Adrenal gland (tissue), 12 donors: ENCODE measurements around the gene THSD4. TPM values are rescaled to one million over a fixed set of nuclear protein-coding genes. Genes with fewer than 3 reads are reported as not detected.

Experiments used
- DNase-seq, 7 donors: peaks; one replicate each; pipeline ENCODE4 v3.0.0-alpha.2; 2019 to 2020
- H3K27ac ChIP-seq, 5 donors: fragments of 200-600 bp; sonication (generic) in 4 of 5; 1 replicate in 3 of 5; 2 replicates in 2 of 5; pipeline versions ENCODE4 v1.5.1 to v1.8.0; 2016 to 2020; ENCODE audit warnings: mild to moderate bottlenecking in 1 of 5
- H3K27me3 ChIP-seq: fragments of 200-600 bp; 2 replicates; pipeline ENCODE4 v1.8.0; 2021
- H3K36me3 ChIP-seq, 2 donors: fragments of 200-600 bp; replicated peaks in 1 of 2; 1 replicate in 1 of 2; 2 replicates in 1 of 2; pipeline versions ENCODE4 v1.5.1 to v1.8.0; 2018 to 2022
- H3K4me1 ChIP-seq, 2 donors: fragments of 200-600 bp; replicated peaks in 1 of 2; 1 replicate in 1 of 2; 2 replicates in 1 of 2; pipeline versions ENCODE4 v1.5.1 to v1.8.0; 2018 to 2021
- H3K4me3 ChIP-seq, 4 donors: fragments of 200-600 bp; sonication (generic) in 3 of 4; one replicate each; pipeline ENCODE4 v1.5.1; 2016 to 2018
- H3K9me3 ChIP-seq, 3 donors: fragments of 200-600 bp; sonication (generic) in 1 of 3; replicated peaks in 1 of 3; 1 replicate in 2 of 3; 2 replicates in 1 of 3; pipeline versions ENCODE4 v1.5.1 to v1.8.0; 2016 to 2021
- POLR2A ChIP-seq, 2 donors: fragments of 450-650 bp; IDR thresholded peaks; one replicate each; pipeline ENCODE4 v1.6.1; 2017; ENCODE audit warnings: antibody characterized with exemption in 2 of 2, mild to moderate bottlenecking in 2 of 2, moderate library complexity in 1 of 2
- WGBS, 4 donors: extraction: QIAGEN DNeasy Blood & Tissue Kit in 2 of 4; methylation state at CpG; one replicate each; pipeline versions ENCODE4 v1.1.5 to v1.1.7; 2013 to 2017; 5-methylcytosine and 5-hydroxymethylcytosine counted together
- intact Hi-C, 2 donors: fragments of 100-400 bp; cut with DNase I; formaldehyde crosslinking; loops; one replicate each; pipeline versions ENCODE4 v1.14.1 to v1.15.0; 2022 to 2023
- polyA plus RNA-seq, 3 donors: library from polyadenylated mRNA; stranded (reverse); fragments of 200-250 nt in 2 of 3; fragments of 350-450 nt in 1 of 3; fragmentation: Illumina TruSeq in 1 of 3; extraction: RNeasy Lipid Tissue Mini Kit (QIAGEN cat#74804) in 1 of 3; gene quantifications; one replicate each; pipeline ENCODE4 v1.2.3, GENCODE V29; 2013 to 2014
- total RNA-seq, 9 donors: library from RNA; depleted of rRNA in 4 of 9; stranded (reverse); fragments of >200 nt in 4 of 9; fragments of 120-200 nt in 1 of 9; fragmentation: NEBNext Ultra II Directional in 1 of 9; extraction: Animal tissue kit (Norgen Biotek cat#: 25700) in 1 of 9; gene quantifications; one replicate each; pipeline versions ENCODE4 v1.1.0 to v1.2.4, GENCODE V29; 2013 to 2023
- TF ChIP-seq, protein P1 (sequence below), 6 experiments: fragments of 450-650 bp in 4 of 6; fragments of 200-600 bp in 2 of 6; sonication (generic) in 1 of 6; IDR thresholded peaks; 1 replicate in 5 of 6; 2 replicates in 1 of 6; pipeline versions ENCODE4 v1.5.1 to v1.8.0; 2016 to 2021; ENCODE audit warnings: antibody characterized with exemption in 6 of 6, mild to moderate bottlenecking in 2 of 6, moderate library complexity in 1 of 6
- donor health status: healthy with polysubstance abuse.
- donor health status: Bipolar disorder and iron deficiency.
- donor health status: DM: yes; HTN: yes; CAD: no.
- donor health status: DM: no; HTN: no; CAD: no.
- donor health status: DM: no; HTN: no; CAD: no.
- donor health status: DM: yes; HTN: yes; CAD: no.

THSD4 gene
- total and polyA plus RNA-seq, 12 donors = 5.3 to 53.2 (median 23.2) TPM

DNA sequence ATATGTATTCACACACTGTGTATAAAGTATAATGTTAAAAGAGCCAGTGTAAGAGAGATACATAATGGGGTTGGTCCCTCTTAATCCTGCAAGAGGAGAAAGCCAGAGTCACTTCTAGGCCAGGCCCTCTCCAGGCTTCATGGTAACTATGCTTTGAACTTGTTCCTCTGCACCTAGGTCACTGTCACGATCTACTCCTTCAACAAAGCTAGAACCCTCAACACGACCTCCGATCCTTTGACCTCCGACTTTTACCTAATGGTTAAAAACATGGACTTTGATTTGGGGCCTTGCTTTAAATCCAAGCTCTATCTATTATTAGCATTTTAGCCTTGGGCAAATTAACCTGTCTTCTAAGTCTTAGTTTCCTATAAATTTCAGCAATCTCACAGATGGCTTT, 541.2 kb downstream of the THSD4 start:
- WGBS, 4 donors = 67 to 96% (median 79%) methylated on average over 4 of the region's 4 CpGs
- TF ChIP-seq POLR2A (IDR thresholded peaks at IDR 0.05) = no peak
- TF ChIP-seq, protein P1, sequence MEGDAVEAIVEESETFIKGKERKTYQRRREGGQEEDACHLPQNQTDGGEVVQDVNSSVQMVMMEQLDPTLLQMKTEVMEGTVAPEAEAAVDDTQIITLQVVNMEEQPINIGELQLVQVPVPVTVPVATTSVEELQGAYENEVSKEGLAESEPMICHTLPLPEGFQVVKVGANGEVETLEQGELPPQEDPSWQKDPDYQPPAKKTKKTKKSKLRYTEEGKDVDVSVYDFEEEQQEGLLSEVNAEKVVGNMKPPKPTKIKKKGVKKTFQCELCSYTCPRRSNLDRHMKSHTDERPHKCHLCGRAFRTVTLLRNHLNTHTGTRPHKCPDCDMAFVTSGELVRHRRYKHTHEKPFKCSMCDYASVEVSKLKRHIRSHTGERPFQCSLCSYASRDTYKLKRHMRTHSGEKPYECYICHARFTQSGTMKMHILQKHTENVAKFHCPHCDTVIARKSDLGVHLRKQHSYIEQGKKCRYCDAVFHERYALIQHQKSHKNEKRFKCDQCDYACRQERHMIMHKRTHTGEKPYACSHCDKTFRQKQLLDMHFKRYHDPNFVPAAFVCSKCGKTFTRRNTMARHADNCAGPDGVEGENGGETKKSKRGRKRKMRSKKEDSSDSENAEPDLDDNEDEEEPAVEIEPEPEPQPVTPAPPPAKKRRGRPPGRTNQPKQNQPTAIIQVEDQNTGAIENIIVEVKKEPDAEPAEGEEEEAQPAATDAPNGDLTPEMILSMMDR (IDR thresholded peaks at IDR 0.05) = no peak
- Histone ChIP-seq H3K27me3 (no peaks in the 10 kb centered on the region), H3K4me3 (no peak overlapping the region), H3K36me3 (no peaks in the 10 kb centered on the region), H3K9me3 (no peaks in the 10 kb centered on the region), H3K4me1 (no peaks in the 10 kb centered on the region), H3K27ac (no peak overlapping the region)
- DNase-seq = no peak
- intact Hi-C loops = no loop called here

DNA sequence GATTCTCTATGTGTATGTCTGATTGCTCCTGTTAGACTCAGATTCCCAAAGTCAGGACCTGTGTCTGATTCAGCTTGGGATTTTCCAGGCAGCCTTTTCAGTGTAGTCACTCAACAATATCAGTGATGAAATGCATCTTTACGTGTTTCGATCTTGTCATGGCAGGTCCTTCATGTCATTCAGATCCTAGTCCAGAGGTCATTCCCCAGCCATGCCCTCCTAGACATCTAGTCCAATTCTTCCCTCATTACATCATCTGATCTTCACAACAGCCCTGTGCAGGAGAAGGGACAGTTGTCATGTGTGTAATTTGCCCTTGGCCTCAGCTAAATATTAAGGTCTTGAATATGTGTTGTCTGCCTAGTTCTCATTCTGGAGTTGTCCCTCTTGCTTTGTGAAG, 541.9 kb downstream of the THSD4 start:
- H3K36me3 ChIP-seq = no peaks in the 10 kb centered on the region
- no peak for TF ChIP-seq POLR2A (IDR thresholded peaks at IDR 0.05)
- TF ChIP-seq, protein P1 (IDR thresholded peaks at IDR 0.05) = no peak
- no peaks in the 10 kb centered on the region for H3K4me1 ChIP-seq
- no peak overlapping the region for H3K4me3 ChIP-seq
- no peak for DNase-seq
- H3K9me3 ChIP-seq = no peaks in the 10 kb centered on the region
- H3K27ac ChIP-seq = no peak overlapping the region
- WGBS, 4 donors = 90 to 95% (median 93%) methylated on average over 2 of the region's 2 CpGs
- H3K27me3 ChIP-seq = no peaks in the 10 kb centered on the region
- intact Hi-C loops = no loop called here

- Histone ChIP-seq H3K4me1 (no peaks in the 10 kb centered on the region), H3K36me3 (no peaks in the 10 kb centered on the region), H3K4me3 (no peak overlapping the region), H3K27ac (no peak overlapping the region), H3K9me3 (no peaks in the 10 kb centered on the region), H3K27me3 (no peaks in the 10 kb centered on the region)
- intact Hi-C loops = no loop called here
- 86 to 96% (median 90%) methylated on average over 7 of the region's 7 CpGs for WGBS, 4 donors
- no peak for DNase-seq
- TF ChIP-seq POLR2A (IDR thresholded peaks at IDR 0.05) = no peak
- TF ChIP-seq, protein P1 (IDR thresholded peaks at IDR 0.05) = no peak
Observed at GRCh38 chr15:71658036-71658435, 542.8 kb downstream of the THSD4 start.

DNA sequence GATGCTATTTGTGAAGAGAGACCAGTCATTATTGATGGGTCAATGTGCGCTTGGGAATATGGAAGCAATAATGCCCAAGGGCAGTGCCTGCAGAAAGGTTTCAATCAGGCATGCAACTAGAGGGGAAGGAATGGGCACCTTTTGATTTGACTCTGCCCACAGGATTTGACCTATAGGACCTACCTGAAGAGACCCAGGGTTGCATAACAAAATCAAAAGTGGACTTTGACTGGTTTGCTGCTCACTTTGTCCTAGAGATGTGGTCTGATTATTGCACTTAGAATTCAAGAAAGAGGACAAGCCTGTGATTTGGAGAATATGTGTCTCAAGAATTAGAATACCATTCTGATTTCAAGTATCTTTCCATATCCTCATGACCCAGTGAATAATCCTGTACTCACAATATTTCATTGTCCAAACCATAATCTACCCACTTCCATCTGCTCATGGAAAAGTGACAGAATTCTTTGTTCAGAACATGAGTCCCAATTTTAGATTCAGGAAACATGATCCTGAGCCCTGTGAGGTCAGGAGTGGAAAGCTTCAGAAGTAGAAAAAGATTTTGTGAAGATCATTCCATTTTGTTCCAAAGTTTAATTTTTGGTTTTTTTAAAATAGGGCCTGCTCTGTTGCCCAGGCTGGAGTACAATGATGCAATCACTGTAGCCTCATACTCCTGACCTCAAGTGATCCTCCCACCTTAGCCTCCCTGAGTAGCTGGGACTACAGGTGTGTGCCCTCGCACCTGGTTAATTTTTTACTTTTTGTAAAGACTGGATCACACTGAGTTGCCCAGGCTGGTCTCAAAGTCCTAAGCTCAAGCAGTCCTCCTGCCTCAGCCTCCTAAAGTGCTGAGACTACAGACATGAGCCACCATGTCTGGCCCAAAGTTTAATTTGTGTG, 543.8 kb downstream of the THSD4 start:
- Histone ChIP-seq H3K27me3 (no peaks in the 10 kb centered on the region), H3K27ac (no peak overlapping the region), H3K4me3 (no peak overlapping the region), H3K36me3 (no peaks in the 10 kb centered on the region), H3K9me3 (no peaks in the 10 kb centered on the region), H3K4me1 (no peaks in the 10 kb centered on the region)
- DNase-seq = no peak
- TF ChIP-seq, protein P1 (IDR thresholded peaks at IDR 0.05) = no peak
- no peak for TF ChIP-seq POLR2A (IDR thresholded peaks at IDR 0.05)
- 94 to 98% (median 95%) methylated on average over 2 of the region's 2 CpGs for WGBS, 4 donors
- intact Hi-C loops = no loop called here
